Dendritic cell treated with granulocyte-macrophage colony-stimulating factor and Interleukin-4, amounts not matched to agents 40 ng/mL and 50 ng/mL, for 4 days (primary cell): Measurements from ENCODE around the gene LYSMD2.

ENCODE experiments used
- H3K27ac Mint-ChIP-seq: one replicate; pipeline ENCODE4 v1.8.0; 2022; ENCODE audit warnings: mild to moderate bottlenecking, mixed read lengths
- H3K27me3 Mint-ChIP-seq: one replicate; pipeline ENCODE4 v1.8.0; 2022; ENCODE audit warnings: mild to moderate bottlenecking, mixed read lengths
- H3K36me3 Mint-ChIP-seq: one replicate; pipeline ENCODE4 v1.8.0; 2022; ENCODE audit warnings: low read depth, mixed read lengths
- H3K4me1 Mint-ChIP-seq: one replicate; pipeline ENCODE4 v1.8.0; 2022; ENCODE audit warnings: low read depth, mixed read lengths
- H3K4me3 Mint-ChIP-seq: one replicate; pipeline ENCODE4 v1.8.0; 2022; ENCODE audit warnings: mild to moderate bottlenecking, moderate library complexity, mixed read lengths
- H3K9me3 Mint-ChIP-seq: one replicate; pipeline ENCODE4 v1.8.0; 2022; ENCODE audit warnings: mixed read lengths
- intact Hi-C: fragments of 100-400 bp; cut with micrococcal nuclease; formaldehyde crosslinking; loops from one replicate; pipeline ENCODE4 v1.15.0; 2022

Gene LYSMD2

GRCh38 chr15:51739061-51739712, 1.7 kb upstream of the LYSMD2 start:
- no peak overlapping the region for H3K4me3 Mint-ChIP-seq
- intact Hi-C loops: no loop called here
- no peak overlapping the region for H3K27ac Mint-ChIP-seq
- peaks cover 35% of the 10 kb centered on the region for H3K4me1 Mint-ChIP-seq
- peaks cover 4% of the 10 kb centered on the region for H3K27me3 Mint-ChIP-seq
- no peaks in the 10 kb centered on the region for H3K9me3 Mint-ChIP-seq
- H3K36me3 Mint-ChIP-seq: no peaks in the 10 kb centered on the region

DNA sequence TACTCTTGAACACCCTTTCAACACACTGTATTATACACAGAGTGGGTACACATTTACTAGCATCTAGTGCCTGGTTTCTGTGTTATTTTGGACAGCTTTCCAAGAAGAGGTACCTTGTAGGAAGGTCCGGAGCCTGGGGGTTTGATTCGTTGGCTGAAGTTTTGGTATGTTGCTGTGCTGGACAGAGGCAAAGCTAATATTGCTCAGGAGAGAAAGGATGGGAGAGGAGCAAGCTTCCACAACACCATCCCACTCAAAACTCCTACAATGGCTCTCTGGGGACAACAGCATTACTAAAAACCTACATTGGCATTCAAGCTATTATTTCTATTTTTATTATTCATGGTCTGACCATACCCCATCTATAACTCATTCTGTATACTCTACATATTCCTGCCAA, 1.1 kb upstream of the LYSMD2 start:
- Mint-ChIP-seq H3K27ac (peak overlapping the region; percentile 68), H3K4me1 (peaks cover 42% of the 10 kb centered on the region), H3K9me3 (no peaks in the 10 kb centered on the region), H3K4me3 (no peak overlapping the region), H3K36me3 (peaks cover under 1% of the 10 kb centered on the region), H3K27me3 (peaks cover 4% of the 10 kb centered on the region)
- intact Hi-C loops: no loop called here

- Mint-ChIP-seq H3K27ac (peak overlapping the region; percentile 68), H3K27me3 (peaks cover 13% of the 10 kb centered on the region), H3K4me1 (peaks cover 58% of the 10 kb centered on the region), H3K36me3 (peaks cover 13% of the 10 kb centered on the region), H3K9me3 (no peaks in the 10 kb centered on the region), H3K4me3 (peak overlapping the region; percentile 84)
- intact Hi-C loops: loop anchor here (2.0 kb wide), 1 partner anchor 34 kb away; no protein-coding TSS in a partner anchor
Observed at GRCh38 chr15:51736751-51737521, 519 bp downstream of the LYSMD2 start.

GRCh38 chr15:51736069-51736468, 1.4 kb downstream of the LYSMD2 start:
- no peak overlapping the region for H3K27ac Mint-ChIP-seq
- intact Hi-C loops: loop anchor here (2.0 kb wide), 1 partner anchor 35 kb away; no protein-coding TSS in a partner anchor
- peaks cover 13% of the 10 kb centered on the region for H3K36me3 Mint-ChIP-seq
- peaks cover 13% of the 10 kb centered on the region for H3K27me3 Mint-ChIP-seq
- H3K4me3 Mint-ChIP-seq: peak overlapping the region; percentile 84
- H3K9me3 Mint-ChIP-seq: no peaks in the 10 kb centered on the region
- peaks cover 67% of the 10 kb centered on the region for H3K4me1 Mint-ChIP-seq

- H3K4me1 Mint-ChIP-seq: peaks cover 73% of the 10 kb centered on the region
- no peaks in the 10 kb centered on the region for H3K9me3 Mint-ChIP-seq
- peak overlapping the region; percentile 84 for H3K4me3 Mint-ChIP-seq
- intact Hi-C loops: loop anchor here (2.0 kb wide), 1 partner anchor 35 kb away; no protein-coding TSS in a partner anchor
- peaks cover 15% of the 10 kb centered on the region for H3K27me3 Mint-ChIP-seq
- no peak overlapping the region for H3K27ac Mint-ChIP-seq
- peaks cover 19% of the 10 kb centered on the region for H3K36me3 Mint-ChIP-seq
Observed at GRCh38 chr15:51735228-51736010, 2.0 kb downstream of the LYSMD2 start.

GRCh38 chr15:51732646-51733045, 4.8 kb downstream of the LYSMD2 start:
- H3K4me1 Mint-ChIP-seq: peaks cover 65% of the 10 kb centered on the region
- H3K36me3 Mint-ChIP-seq: peaks cover 36% of the 10 kb centered on the region
- peak overlapping the region; percentile 70 for H3K27ac Mint-ChIP-seq
- intact Hi-C loops: loop anchor here (5.0 kb wide), 1 partner anchor 80 kb away; no protein-coding TSS in a partner anchor
- no peak overlapping the region for H3K4me3 Mint-ChIP-seq
- H3K9me3 Mint-ChIP-seq: no peaks in the 10 kb centered on the region
- H3K27me3 Mint-ChIP-seq: peaks cover 12% of the 10 kb centered on the region

DNA sequence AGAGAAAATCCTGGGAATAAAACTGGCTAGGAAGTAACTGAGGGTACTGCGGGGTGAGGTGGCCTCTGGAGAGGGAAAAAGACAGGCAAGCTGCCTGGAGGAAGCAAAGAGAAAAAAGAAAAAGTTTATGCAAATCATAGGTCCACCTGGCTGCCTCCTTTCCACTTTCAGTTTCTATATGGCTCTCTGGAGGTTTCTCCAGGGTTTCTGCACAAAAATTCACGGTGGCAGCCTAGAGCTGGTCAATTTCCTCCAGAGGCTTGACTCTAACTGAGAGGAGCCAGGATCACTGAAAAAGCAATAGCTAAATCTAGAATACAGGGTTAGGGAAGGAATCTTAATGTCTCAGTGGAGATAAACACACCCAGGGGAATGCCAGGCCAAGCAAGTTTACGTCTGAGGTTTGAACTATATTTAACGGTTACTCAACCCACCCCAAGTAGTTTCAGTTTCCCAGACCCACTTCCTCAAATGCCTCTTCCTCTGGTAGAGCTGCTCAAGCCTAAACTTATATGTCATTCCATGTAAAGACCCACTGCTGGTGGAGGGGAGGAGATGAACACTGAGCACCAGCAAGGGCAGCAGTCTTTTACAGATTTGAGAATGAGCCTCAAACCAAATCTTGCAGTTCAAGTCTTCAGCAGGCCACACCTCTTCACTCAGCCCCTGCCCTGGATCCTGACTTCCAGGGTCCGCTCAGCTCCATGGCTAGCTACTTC, 5.7 kb downstream of the LYSMD2 start:
- H3K9me3 Mint-ChIP-seq: no peaks in the 10 kb centered on the region
- peak overlapping the region; percentile 70 for H3K27ac Mint-ChIP-seq
- H3K4me3 Mint-ChIP-seq: peak overlapping the region; percentile 68
- H3K27me3 Mint-ChIP-seq: peaks cover 12% of the 10 kb centered on the region
- H3K36me3 Mint-ChIP-seq: peaks cover 36% of the 10 kb centered on the region
- peaks cover 73% of the 10 kb centered on the region for H3K4me1 Mint-ChIP-seq
- intact Hi-C loops: loop anchor here (5.0 kb wide), 1 partner anchor 79 kb away; no protein-coding TSS in a partner anchor

- H3K4me3 Mint-ChIP-seq: no peak overlapping the region
- H3K36me3 Mint-ChIP-seq: peaks cover 33% of the 10 kb centered on the region
- intact Hi-C loops: no loop called here
Observed at GRCh38 chr15:51727141-51727897, 10.1 kb downstream of the LYSMD2 start.

DNA sequence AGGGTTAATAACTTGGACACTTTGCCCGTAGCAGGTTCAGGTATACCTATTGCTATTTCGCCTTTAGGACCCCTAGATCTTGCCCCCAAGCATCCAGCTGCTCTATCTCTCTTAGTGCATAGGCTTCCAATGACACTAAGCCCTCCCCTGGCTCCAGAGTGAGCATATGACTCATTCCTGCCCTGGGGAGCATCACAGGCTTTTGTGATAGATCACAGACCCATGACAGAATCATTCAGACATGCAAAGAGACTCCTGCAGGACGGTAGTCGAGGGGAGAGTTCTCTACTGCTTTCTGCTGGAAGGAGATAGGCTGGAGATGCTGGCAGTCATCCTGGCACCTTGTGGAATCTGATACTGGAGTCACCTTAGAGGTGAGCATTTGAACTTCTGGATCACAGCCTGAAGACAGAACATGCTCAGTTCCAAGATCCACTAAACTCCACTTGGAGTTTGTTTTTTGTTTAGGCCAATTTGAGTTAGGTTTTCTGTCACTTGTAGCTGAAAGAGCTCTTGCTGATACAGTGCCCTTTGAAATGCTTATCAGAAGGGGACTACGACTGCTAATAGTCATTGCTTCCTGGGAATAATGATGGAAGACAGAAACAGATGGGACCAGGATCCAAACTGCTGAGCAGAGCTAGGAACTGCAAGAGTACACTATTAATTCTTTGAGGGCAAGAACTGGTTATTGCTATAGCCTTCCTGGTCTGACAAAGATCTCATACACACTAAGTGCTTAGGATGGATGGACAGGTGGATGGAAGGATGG, 11.0 kb downstream of the LYSMD2 start:
- intact Hi-C loops: no loop called here
- Mint-ChIP-seq H3K27ac (no peak overlapping the region), H3K4me1 (peaks cover 55% of the 10 kb centered on the region), H3K9me3 (no peaks in the 10 kb centered on the region), H3K27me3 (peaks cover 2% of the 10 kb centered on the region), H3K4me3 (no peak overlapping the region), H3K36me3 (peaks cover 41% of the 10 kb centered on the region)

More at GRCh38 chr15:51727141-51727897, 10.1 kb downstream of the LYSMD2 start:
- peaks cover 60% of the 10 kb centered on the region for H3K4me1 Mint-ChIP-seq
- H3K27ac Mint-ChIP-seq: peak overlapping the region; percentile 73
- no peaks in the 10 kb centered on the region for H3K9me3 Mint-ChIP-seq
- H3K27me3 Mint-ChIP-seq: peaks cover 2% of the 10 kb centered on the region

- Mint-ChIP-seq H3K36me3 (peaks cover 40% of the 10 kb centered on the region), H3K27me3 (no peaks in the 10 kb centered on the region), H3K4me3 (peak overlapping the region; percentile 65), H3K9me3 (peaks cover 6% of the 10 kb centered on the region), H3K27ac (peak overlapping the region; percentile 66), H3K4me1 (peaks cover 43% of the 10 kb centered on the region)
- intact Hi-C loops: no loop called here
Observed at GRCh38 chr15:51724673-51725072, 12.8 kb downstream of the LYSMD2 start.

- Mint-ChIP-seq H3K27ac (peak overlapping the region; percentile 66), H3K36me3 (peaks cover 35% of the 10 kb centered on the region), H3K4me1 (peaks cover 43% of the 10 kb centered on the region), H3K9me3 (peaks cover 6% of the 10 kb centered on the region), H3K4me3 (peak overlapping the region; percentile 65), H3K27me3 (no peaks in the 10 kb centered on the region)
- intact Hi-C loops: no loop called here
Observed at GRCh38 chr15:51724199-51724598, 13.3 kb downstream of the LYSMD2 start.

DNA sequence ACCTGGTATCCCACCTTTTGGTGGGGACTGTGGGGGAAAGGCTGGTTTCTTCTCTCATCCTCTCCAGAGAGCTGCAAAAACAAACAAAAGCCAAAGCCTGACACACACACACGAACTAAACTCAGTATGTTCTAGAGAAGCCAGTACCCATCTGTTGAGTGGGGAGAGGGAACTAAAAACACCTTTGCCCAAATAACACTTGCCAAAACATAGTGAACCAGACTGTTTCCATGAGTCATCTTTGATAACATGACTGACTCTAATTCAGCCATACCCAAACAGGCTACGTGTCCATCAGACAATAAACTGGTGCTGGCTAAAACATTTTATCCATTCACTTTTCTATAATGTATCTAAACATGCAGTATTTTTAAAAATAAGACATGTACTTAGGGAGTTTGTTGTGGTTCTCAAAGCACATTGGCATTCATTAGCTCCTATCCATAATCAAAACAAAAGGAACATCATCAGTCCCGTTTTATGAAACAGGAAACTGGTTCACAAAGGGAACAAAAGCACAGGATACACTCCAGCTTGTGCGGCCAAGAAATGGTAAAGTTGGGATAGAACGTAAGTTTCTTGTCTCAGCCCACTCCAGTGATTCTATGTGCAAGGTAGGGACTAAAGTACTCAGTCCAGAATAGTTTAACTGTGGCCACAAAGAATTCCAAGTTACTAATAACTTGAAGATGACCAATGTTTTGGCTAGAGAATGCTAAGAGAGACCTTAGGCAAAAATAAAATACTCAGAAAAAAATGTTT, 16.1 kb downstream of the LYSMD2 start:
- Mint-ChIP-seq H3K36me3 (peaks cover 30% of the 10 kb centered on the region), H3K4me1 (peaks cover 24% of the 10 kb centered on the region), H3K4me3 (no peak overlapping the region), H3K27ac (no peak overlapping the region), H3K9me3 (peaks cover 6% of the 10 kb centered on the region), H3K27me3 (no peaks in the 10 kb centered on the region)
- intact Hi-C loops: no loop called here
